Hepatocyte (in vitro differentiated cells): ENCODE data around the gene ZNF205. TPM values are rescaled to one million over a fixed set of nuclear protein-coding genes. Genes with fewer than 3 reads are reported as not detected.
"Not testable (repeated sequence)": the region's sequence is repeated elsewhere in the genome, so short reads cannot be mapped to it uniquely, and the experiment has no call there.

Experiments used
- DNase-seq: peaks from one replicate; pipeline ENCODE4 v3.0.0-alpha.2; 2016; ENCODE audit warnings: low spot score
- H2AFZ ChIP-seq: fragments of 200-600 bp; sonication (generic); 2 replicates; pipeline ENCODE4 v1.6.0; 2016; ENCODE audit warnings: antibody characterized with exemption, mild to moderate bottlenecking
- H3K27ac ChIP-seq: fragments of 200-600 bp; sonication (generic); 2 replicates; pipeline ENCODE4 v1.5.1; 2016; ENCODE audit warnings: mild to moderate bottlenecking
- H3K27me3 ChIP-seq: fragments of 200-600 bp; sonication (generic); 2 replicates; pipeline ENCODE4 v1.6.1; 2016
- H3K36me3 ChIP-seq: fragments of 200-600 bp; sonication (generic); replicated peaks from 2 replicates; pipeline ENCODE4 v1.5.1; 2016; ENCODE audit warnings: low read depth; ENCODE audit not compliant: insufficient read depth
- H3K4me1 ChIP-seq: fragments of 200-600 bp; sonication (generic); 2 replicates; pipeline ENCODE4 v1.5.1; 2016; ENCODE audit warnings: mild to moderate bottlenecking, moderate library complexity; ENCODE audit not compliant: insufficient read depth
- H3K4me2 ChIP-seq: fragments of 200-600 bp; sonication (generic); 2 replicates; pipeline ENCODE4 v1.6.0; 2016
- H3K4me3 ChIP-seq: fragments of 200-600 bp; sonication (generic); 2 replicates; pipeline ENCODE4 v1.5.1; 2016; ENCODE audit warnings: mild to moderate bottlenecking
- H3K79me2 ChIP-seq: fragments of 200-600 bp; sonication (generic); 2 replicates; pipeline ENCODE4 v1.6.0; 2017; ENCODE audit warnings: mild to moderate bottlenecking
- H3K9me2 ChIP-seq: fragments of 200-600 bp; sonication (generic); replicated peaks from 2 replicates; pipeline ENCODE4 v1.6.0; 2017; ENCODE audit warnings: mild to moderate bottlenecking; ENCODE audit not compliant: insufficient read depth
- H3K9me3 ChIP-seq: fragments of 200-600 bp; sonication (generic); 2 replicates; pipeline ENCODE4 v1.5.1; 2016; ENCODE audit warnings: low read depth, mild to moderate bottlenecking
- H4K20me1 ChIP-seq: fragments of 200-600 bp; sonication (generic); 2 replicates; pipeline ENCODE4 v1.6.0; 2016; ENCODE audit warnings: mild to moderate bottlenecking; ENCODE audit not compliant: insufficient read depth, poor library complexity, severe bottlenecking
- EZH2 ChIP-seq: fragments of 200-600 bp; sonication (generic); IDR thresholded peaks from 2 replicates; pipeline ENCODE4 v1.6.1; 2016; ENCODE audit warnings: antibody characterized with exemption, mild to moderate bottlenecking, borderline replicate concordance
- EZH2phosphoT487 ChIP-seq: fragments of 200-600 bp; sonication (generic); IDR thresholded peaks from one replicate; pipeline ENCODE4 v1.6.1; 2018; ENCODE audit warnings: antibody characterized with exemption, mild to moderate bottlenecking, low read depth, moderate library complexity; ENCODE audit not compliant: unreplicated experiment, severe bottlenecking
- WGBS: methylation state at CpG from one replicate; pipeline ENCODE4 v1.1.6; 2016; ENCODE audit warnings: low lambda C conversion rate; ENCODE audit errors: missing lambda C conversion rate; 5-methylcytosine and 5-hydroxymethylcytosine counted together
- polyA plus RNA-seq: library from polyadenylated mRNA; unstranded; fragments of >200 nt; fragmentation: Nextera tagmentation; extraction: Ambion mirVana; gene quantifications from 2 replicates; pipeline ENCODE4 v1.2.1, GENCODE V29; 2016
- total RNA-seq: library from RNA; depleted of rRNA; stranded (reverse); fragments of >200 nt; gene quantifications from 2 replicates; pipeline ENCODE4 v1.2.3, GENCODE V29; 2014
- TF ChIP-seq, protein P1 (sequence below): fragments of 200-600 bp; sonication (generic); IDR thresholded peaks from 2 replicates; pipeline ENCODE4 v1.5.1; 2016; ENCODE audit warnings: antibody characterized with exemption, mild to moderate bottlenecking; ENCODE audit not compliant: poor library complexity

ZNF205 gene
- total and polyA plus RNA-seq, 2 experiments from 2014 or later: 12.3 to 12.6 TPM

DNA sequence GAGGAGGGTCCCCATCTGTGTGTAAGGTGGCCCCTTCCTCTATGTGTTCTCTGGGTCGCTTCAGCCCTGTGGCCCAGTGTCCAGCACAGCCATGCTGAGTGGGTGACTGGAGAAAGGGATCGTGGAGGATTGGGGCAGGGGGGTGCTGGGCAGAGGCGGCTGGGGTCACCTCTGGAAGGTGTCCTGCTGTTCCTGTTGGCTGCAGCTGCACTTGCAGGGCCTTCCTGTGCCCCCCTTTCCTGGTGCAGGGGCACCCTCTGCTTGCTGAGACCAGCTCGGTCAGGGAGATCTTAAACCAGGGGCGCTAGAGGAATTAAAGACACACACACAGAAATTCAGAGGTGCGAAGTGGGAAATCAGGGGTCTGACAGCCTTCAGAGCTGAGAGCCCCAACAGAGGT, 35.8 kb upstream of the ZNF205 start:
- no peaks in the 10 kb centered on the region for H4K20me1 ChIP-seq
- H3K27ac ChIP-seq: no peak overlapping the region
- no peak overlapping the region for H2AFZ ChIP-seq
- no peak overlapping the region for H3K4me3 ChIP-seq
- H3K27me3 ChIP-seq: no peaks in the 10 kb centered on the region
- H3K9me2 ChIP-seq: no peaks in the 10 kb centered on the region
- no peak overlapping the region for H3K4me2 ChIP-seq
- WGBS: 47% methylated on average over 6 of the region's 6 CpGs
- TF ChIP-seq, protein P1, sequence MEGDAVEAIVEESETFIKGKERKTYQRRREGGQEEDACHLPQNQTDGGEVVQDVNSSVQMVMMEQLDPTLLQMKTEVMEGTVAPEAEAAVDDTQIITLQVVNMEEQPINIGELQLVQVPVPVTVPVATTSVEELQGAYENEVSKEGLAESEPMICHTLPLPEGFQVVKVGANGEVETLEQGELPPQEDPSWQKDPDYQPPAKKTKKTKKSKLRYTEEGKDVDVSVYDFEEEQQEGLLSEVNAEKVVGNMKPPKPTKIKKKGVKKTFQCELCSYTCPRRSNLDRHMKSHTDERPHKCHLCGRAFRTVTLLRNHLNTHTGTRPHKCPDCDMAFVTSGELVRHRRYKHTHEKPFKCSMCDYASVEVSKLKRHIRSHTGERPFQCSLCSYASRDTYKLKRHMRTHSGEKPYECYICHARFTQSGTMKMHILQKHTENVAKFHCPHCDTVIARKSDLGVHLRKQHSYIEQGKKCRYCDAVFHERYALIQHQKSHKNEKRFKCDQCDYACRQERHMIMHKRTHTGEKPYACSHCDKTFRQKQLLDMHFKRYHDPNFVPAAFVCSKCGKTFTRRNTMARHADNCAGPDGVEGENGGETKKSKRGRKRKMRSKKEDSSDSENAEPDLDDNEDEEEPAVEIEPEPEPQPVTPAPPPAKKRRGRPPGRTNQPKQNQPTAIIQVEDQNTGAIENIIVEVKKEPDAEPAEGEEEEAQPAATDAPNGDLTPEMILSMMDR: no peak
- TF ChIP-seq EZH2phosphoT487 (no peak), EZH2 (no peak)
- H3K4me1 ChIP-seq: no peaks in the 10 kb centered on the region
- H3K9me3 ChIP-seq: no peaks in the 10 kb centered on the region
- DNase-seq: no peak
- H3K79me2 ChIP-seq: no peaks in the 10 kb centered on the region
- H3K36me3 ChIP-seq: no peaks in the 10 kb centered on the region

DNA sequence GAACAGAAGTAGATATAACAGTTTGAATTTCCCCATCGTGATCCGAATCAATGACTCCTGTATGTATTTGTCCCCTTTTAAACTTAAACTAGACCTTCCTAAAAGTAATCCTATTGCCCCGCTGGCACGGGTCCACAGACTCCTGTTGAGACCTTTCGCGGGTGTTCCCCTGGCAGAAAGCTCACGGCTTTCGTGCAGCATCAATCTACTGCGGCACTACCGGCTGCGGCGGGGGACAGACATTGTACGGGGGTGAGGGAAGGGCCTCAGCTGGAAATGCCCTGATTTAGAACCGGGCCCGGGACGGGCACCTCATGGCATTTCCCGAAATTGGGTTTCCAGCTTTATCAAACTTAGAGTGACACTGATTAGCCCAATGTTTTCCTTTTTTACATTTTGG, 32.4 kb upstream of the ZNF205 start:
- Histone ChIP-seq H3K4me2 (no peak overlapping the region), H3K9me2 (no peaks in the 10 kb centered on the region), H3K9me3 (no peaks in the 10 kb centered on the region), H3K36me3 (no peaks in the 10 kb centered on the region), H3K4me1 (no peaks in the 10 kb centered on the region), H4K20me1 (no peaks in the 10 kb centered on the region), H3K4me3 (no peak overlapping the region), H2AFZ (no peak overlapping the region), H3K27me3 (no peaks in the 10 kb centered on the region), H3K79me2 (no peaks in the 10 kb centered on the region), H3K27ac (no peak overlapping the region)
- WGBS: 93% methylated on average over 17 of the region's 17 CpGs
- no peak for TF ChIP-seq EZH2
- TF ChIP-seq, protein P1: no peak
- no peak for TF ChIP-seq EZH2phosphoT487
- no peak for DNase-seq

DNA sequence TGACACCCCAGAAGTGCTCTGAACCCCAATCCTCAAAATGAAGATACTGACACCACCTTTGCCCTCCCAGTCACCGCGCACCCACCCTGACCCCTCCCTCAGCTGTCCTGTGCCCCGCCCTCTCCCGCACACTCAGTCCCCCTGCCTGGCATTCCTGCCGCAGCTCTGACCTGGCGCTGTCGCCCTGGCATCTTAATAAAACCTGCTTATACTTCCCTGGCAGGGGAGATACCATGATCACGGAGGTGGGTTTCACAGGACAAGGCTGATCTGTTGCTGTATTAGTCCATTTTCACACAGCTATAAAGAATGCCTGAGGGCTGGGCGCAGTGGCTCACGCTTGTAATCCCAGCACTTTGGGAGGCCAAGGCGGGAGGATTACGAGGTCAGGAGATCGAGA, 30.4 kb upstream of the ZNF205 start:
- not testable (repeated sequence) for H3K36me3 ChIP-seq, H2AFZ ChIP-seq, H3K27ac ChIP-seq, H3K4me2 ChIP-seq, H3K9me2 ChIP-seq, H3K9me3 ChIP-seq, H4K20me1 ChIP-seq, H3K27me3 ChIP-seq, H3K79me2 ChIP-seq, H3K4me3 ChIP-seq, H3K4me1 ChIP-seq, DNase-seq
- WGBS: 91% methylated on average over 13 of the region's 13 CpGs

DNA sequence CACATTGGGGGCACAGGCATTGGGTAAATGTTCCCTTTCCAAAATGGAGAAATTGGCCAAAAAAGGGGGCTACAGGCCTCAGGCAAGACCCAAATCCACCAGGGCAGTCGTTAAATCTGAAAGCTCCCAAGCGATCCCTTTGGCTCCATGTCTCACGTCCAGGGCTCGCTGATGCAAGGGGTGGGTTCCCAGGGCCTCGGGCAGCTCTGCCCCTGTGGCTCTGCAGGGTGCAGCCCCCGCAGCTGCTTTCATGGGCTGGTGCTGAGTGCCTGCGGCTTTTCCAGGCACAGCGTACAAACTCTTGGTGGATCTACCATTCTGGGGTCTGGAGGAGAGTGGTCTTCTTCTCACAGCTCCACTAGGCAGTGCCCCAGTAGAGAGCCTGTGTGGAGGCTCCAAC, 29.0 kb upstream of the ZNF205 start:
- not testable (repeated sequence) for H3K4me1 ChIP-seq, H3K9me2 ChIP-seq, H4K20me1 ChIP-seq, H3K27ac ChIP-seq, H3K27me3 ChIP-seq, DNase-seq, H3K79me2 ChIP-seq, H3K36me3 ChIP-seq, H3K4me2 ChIP-seq, H2AFZ ChIP-seq, H3K4me3 ChIP-seq, H3K9me3 ChIP-seq
- 94% methylated on average over 8 of the region's 8 CpGs for WGBS

DNA sequence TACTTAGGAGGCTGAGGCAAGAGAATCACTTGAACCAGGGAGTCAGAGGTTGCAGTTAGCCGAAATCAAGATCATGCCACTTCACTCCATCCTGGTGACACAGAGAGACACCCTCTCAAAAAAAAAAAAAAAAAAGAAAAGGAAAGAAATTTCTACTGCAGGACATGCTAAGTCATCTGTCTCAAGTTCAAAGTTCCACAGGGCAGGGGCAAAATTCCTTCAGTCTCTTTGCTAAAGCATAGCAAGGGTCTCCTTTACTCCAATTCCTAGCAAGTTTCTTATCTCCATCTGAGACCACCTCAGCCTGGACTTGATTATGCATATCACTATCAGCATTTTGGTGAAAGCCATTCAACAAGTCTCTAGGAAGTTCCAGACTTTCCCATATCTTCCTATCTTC, 27.9 kb upstream of the ZNF205 start:
- Histone ChIP-seq H3K4me3 (no peak overlapping the region), H3K36me3 (no peaks in the 10 kb centered on the region), H3K27ac (no peak overlapping the region), H3K27me3 (no peaks in the 10 kb centered on the region), H3K79me2 (no peaks in the 10 kb centered on the region), H4K20me1 (no peaks in the 10 kb centered on the region), H3K9me3 (no peaks in the 10 kb centered on the region), H3K9me2 (no peaks in the 10 kb centered on the region), H2AFZ (no peak overlapping the region), H3K4me1 (peaks cover 7% of the 10 kb centered on the region), H3K4me2 (no peak overlapping the region)
- no peak for DNase-seq
- 100% methylated on average over 1 of the region's 1 CpG for WGBS
- TF ChIP-seq EZH2: no peak
- TF ChIP-seq EZH2phosphoT487: no peak
- TF ChIP-seq, protein P1: no peak
